Loucy (cell line): Measurements from ENCODE around the gene CFAP410.

ENCODE experiments used
- CTCF ChIP-seq: fragments of 200-600 bp; sonication (generic); conservative IDR thresholded peaks from 2 replicates; pipeline ENCODE4 v1.5.1; 2014; ENCODE audit warnings: mild to moderate bottlenecking, antibody characterized with exemption, low read length
- EZH2phosphoT487 ChIP-seq: fragments of 200-600 bp; IDR thresholded peaks from 2 replicates; pipeline ENCODE4 v1.6.1; 2018; ENCODE audit warnings: antibody characterized with exemption, mild to moderate bottlenecking, moderate library complexity, borderline replicate concordance

- TF ChIP-seq CTCF (no peak), EZH2phosphoT487 (no peak)
These were observed 32.4 kb upstream of the CFAP410 start for GRCh38 chr21:44371596-44371995.
